B cell (primary cell): ENCODE measurements around the gene LRRC10B. TPM values are rescaled to one million over a fixed set of nuclear protein-coding genes. Genes with fewer than 3 reads are reported as not detected.
A peak's percentile ranks its signal among the peaks of the same experiment; 100 is the strongest.

Experiments used
- ATAC-seq: fragments of 200-7000 bp; cut with Tn5 transposase; one replicate; pipeline ENCODE4 v1.10.0; 2021; ENCODE audit warnings: low read depth, mild to moderate bottlenecking, moderate number of reproducible peaks, moderate library complexity
- CTCF ChIA-PET: fragments of 350-600 bp; sonication (Branson Sonifier 250); formaldehyde crosslinking; loops from one replicate; lab custom pipeline; 2021; ENCODE audit warnings: antibody characterized with exemption, inconsistent platforms; lab: Charles Lee
- POLR2A ChIA-PET: fragments of 350-600 bp; sonication (Branson Sonifier 250); formaldehyde crosslinking; loops from one replicate; lab custom pipeline; 2021; ENCODE audit warnings: antibody characterized with exemption; lab: Charles Lee
- DNase-seq: peaks from one replicate; pipeline ENCODE4 v3.0.0; 2013
- H2AFZ ChIP-seq: 2 replicates; pipeline ENCODE4 v1.6.1; 2012; ENCODE audit warnings: mild to moderate bottlenecking, low read depth, low read length; ENCODE audit not compliant: insufficient read depth, poor library complexity, severe bottlenecking
- H3K27ac ChIP-seq, 2 donors: 1 replicate in 1 of 2; 2 replicates in 1 of 2; pipeline ENCODE4 v1.5.1; 2012 to 2013; ENCODE audit warnings: low read length in 2 of 2, mild to moderate bottlenecking in 2 of 2, moderate library complexity in 1 of 2
- H3K27me3 ChIP-seq, 4 experiments: fragments of 200-600 bp in 1 of 4; sonication (generic) in 1 of 4; replicated peaks in 1 of 4; 1 replicate in 2 of 4; 2 replicates in 2 of 4; pipeline versions ENCODE4 v1.6.1 to v1.7.0; 2013 to 2016; ENCODE audit warnings: low read length in 3 of 4, mild to moderate bottlenecking in 2 of 4, mixed read lengths in 1 of 4, moderate library complexity in 1 of 4; ENCODE audit not compliant: insufficient read depth in 4 of 4, control insufficient read depth in 3 of 4; ENCODE audit errors: control extremely low read depth in 1 of 4
- H3K36me3 ChIP-seq, 2 experiments: replicated peaks in 1 of 2; 1 replicate in 1 of 2; 2 replicates in 1 of 2; pipeline versions ENCODE4 v1.6.1 to v1.7.1; 2013; ENCODE audit warnings: low read length in 1 of 2; ENCODE audit not compliant: insufficient read depth in 2 of 2, control insufficient read depth in 1 of 2; ENCODE audit errors: control extremely low read depth in 1 of 2, extremely low read depth in 1 of 2
- H3K4me1 ChIP-seq, 2 donors: fragments of 200-600 bp in 1 of 2; sonication (generic) in 1 of 2; 1 replicate in 1 of 2; 2 replicates in 1 of 2; pipeline versions ENCODE4 v1.5.1 to v1.6.1; 2013 to 2017; ENCODE audit warnings: low read length in 2 of 2; ENCODE audit not compliant: control insufficient read depth in 2 of 2, insufficient read depth in 2 of 2
- H3K4me2 ChIP-seq: replicated peaks from 2 replicates; pipeline ENCODE3; 2012; ENCODE audit warnings: mild to moderate bottlenecking, low read depth, low read length; ENCODE audit not compliant: poor library complexity, severe bottlenecking
- H3K4me3 ChIP-seq, 5 experiments: fragments of 200-600 bp in 1 of 5; sonication (generic) in 1 of 5; 1 replicate in 3 of 5; 2 replicates in 2 of 5; pipeline versions ENCODE4 v1.5.1 to v1.7.0; 2011 to 2016; ENCODE audit warnings: low read length in 4 of 5, mild to moderate bottlenecking in 4 of 5, low read depth in 2 of 5, control low read depth in 1 of 5, moderate library complexity in 1 of 5; ENCODE audit not compliant: insufficient read depth in 1 of 5; ENCODE audit errors: control extremely low read depth in 1 of 5, extremely low read depth in 1 of 5
- H3K79me2 ChIP-seq: fragments of 200-600 bp; sonication (generic); one replicate; pipeline ENCODE4 v1.6.0; 2016; ENCODE audit warnings: low read length; ENCODE audit not compliant: control insufficient read depth, insufficient read depth
- H3K9ac ChIP-seq: fragments of 200-600 bp; sonication (generic); 2 replicates; pipeline ENCODE4 v1.6.1; 2017; ENCODE audit warnings: mild to moderate bottlenecking, low read length, moderate library complexity
- H3K9me3 ChIP-seq, 3 donors: one replicate each; pipeline versions ENCODE4 v1.6.1 to v1.7.1; 2013; ENCODE audit warnings: low read length in 2 of 3; ENCODE audit not compliant: control insufficient read depth in 2 of 3, insufficient read depth in 1 of 3; ENCODE audit errors: control extremely low read depth in 1 of 3
- H4K20me1 ChIP-seq: 2 replicates; pipeline ENCODE4 v1.6.0; 2012; ENCODE audit warnings: mild to moderate bottlenecking, low read length; ENCODE audit not compliant: insufficient read depth, control insufficient read depth, poor library complexity, severe bottlenecking
- H3K27ac Mint-ChIP-seq: one replicate; pipeline ENCODE4 v1.8.0; 2021; ENCODE audit warnings: mixed read lengths
- H3K27me3 Mint-ChIP-seq: one replicate; pipeline ENCODE4 v1.8.0; 2021; ENCODE audit warnings: mixed read lengths
- H3K4me1 Mint-ChIP-seq: one replicate; pipeline ENCODE4 v1.8.0; 2021; ENCODE audit warnings: mixed read lengths
- H3K4me3 Mint-ChIP-seq: one replicate; pipeline ENCODE4 v1.8.0; 2021; ENCODE audit warnings: mixed read lengths
- H3K9me3 Mint-ChIP-seq: one replicate; pipeline ENCODE4 v1.8.0; 2022; ENCODE audit warnings: mixed read lengths; ENCODE audit not compliant: insufficient read depth
- EZH2 ChIP-seq: IDR thresholded peaks from 2 replicates; pipeline ENCODE4 v1.6.1; 2012; ENCODE audit warnings: borderline replicate concordance, low read depth, mild to moderate bottlenecking, moderate library complexity, low read length; ENCODE audit not compliant: insufficient read depth, poor library complexity, severe bottlenecking
- WGBS: methylation state at CpG from one replicate; pipeline ENCODE4 v1.1.5; 2013; ENCODE audit warnings: missing lambda C conversion rate; ENCODE audit not compliant: insufficient coverage; 5-methylcytosine and 5-hydroxymethylcytosine counted together
- intact Hi-C: fragments of 100-400 bp; cut with micrococcal nuclease; formaldehyde crosslinking; loops from one replicate; pipeline ENCODE4 v1.10.0; 2022
- polyA plus RNA-seq: library from polyadenylated mRNA; depleted of rRNA; stranded (reverse); fragments of >200 nt; gene quantifications from 2 replicates; pipeline ENCODE4 v1.2.3, GENCODE V29; 2012
- total RNA-seq, 2 donors: library from RNA; stranded (reverse); fragments of 120-200 nt in 1 of 2; gene quantifications; 1 replicate in 1 of 2; 2 replicates in 1 of 2; pipeline versions ENCODE4 v1.2.3 to v1.2.4, GENCODE V29; 2013 to 2022
- TF ChIP-seq, protein P1 (sequence below): fragments of 200-600 bp; IDR thresholded peaks from one replicate; pipeline ENCODE4 v1.8.0; 2022; ENCODE audit warnings: antibody characterized with exemption, mild to moderate bottlenecking

LRRC10B gene
- total and polyA plus RNA-seq, 2 donors (not counting 1 experiment from before 2014, with no cell fraction given) = 0.15 TPM; not detected in 1

DNA sequence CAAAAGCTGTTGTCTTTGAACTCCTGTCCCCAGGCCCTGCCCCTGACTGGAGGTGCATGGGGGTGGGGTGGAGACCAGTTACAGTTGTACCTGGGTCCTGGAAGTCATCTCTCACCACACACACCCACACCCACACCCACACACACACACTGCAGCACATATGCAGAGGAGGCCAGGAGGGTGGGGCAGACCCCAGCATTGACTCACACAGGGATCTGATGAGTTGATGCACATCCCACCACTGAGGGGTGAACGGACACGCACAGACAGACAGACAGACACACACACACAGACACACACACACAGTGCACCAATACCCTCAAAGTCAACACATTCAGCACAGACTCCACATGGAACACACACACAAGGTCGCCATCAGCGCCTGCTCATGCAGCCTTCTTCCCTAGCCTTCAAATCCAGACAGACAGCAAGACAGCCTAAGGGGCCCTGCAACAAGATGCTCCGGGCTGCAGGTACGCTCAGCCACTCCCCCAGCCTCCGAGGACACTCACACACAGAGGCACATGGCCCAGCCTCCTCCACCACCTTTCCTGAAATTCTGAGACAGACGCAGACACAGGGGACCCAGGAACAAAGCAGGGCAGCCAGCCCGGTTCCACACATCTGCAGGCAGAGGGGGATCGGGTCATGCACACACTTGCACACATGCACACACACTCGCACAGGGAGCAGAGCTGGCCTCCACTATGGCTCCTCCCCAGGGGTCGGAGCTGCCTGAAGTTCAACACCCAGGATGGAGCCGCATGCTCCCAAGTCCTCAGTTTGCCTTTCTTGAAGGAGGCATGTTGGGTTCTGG, 45.8 kb downstream of the LRRC10B start:
- Histone ChIP-seq H4K20me1 (no peaks in the 10 kb centered on the region), H3K9me3 (no peaks in the 10 kb centered on the region), H3K79me2 (no peaks in the 10 kb centered on the region), H3K4me2 (no peak overlapping the region), H3K4me1 (peaks cover 0 to 8% of the 10 kb centered on the region in 2 donors), H3K9ac (no peak overlapping the region), H3K4me3 (no peak overlapping the region), H2AFZ (peak overlapping the region; percentile 10), H3K27ac (no peak overlapping the region), H3K36me3 (no peaks in the 10 kb centered on the region), H3K27me3 (peaks cover 0 to 47% (median 7%) of the 10 kb centered on the region in 4 experiments)
- no peaks in the 10 kb centered on the region for H3K9me3 Mint-ChIP-seq
- H3K27me3 Mint-ChIP-seq = peaks cover 50% of the 10 kb centered on the region
- no peak overlapping the region for H3K27ac Mint-ChIP-seq
- ChIA-PET POLR2A (no interaction called here), CTCF (no interaction called here)
- no peak for TF ChIP-seq EZH2
- peaks cover 6% of the 10 kb centered on the region for H3K4me1 Mint-ChIP-seq
- no peak for ATAC-seq
- intact Hi-C loops = no loop called here
- H3K4me3 Mint-ChIP-seq = no peak overlapping the region
- WGBS = 43% methylated on average over 13 of the region's 13 CpGs
- no peak for DNase-seq

DNA sequence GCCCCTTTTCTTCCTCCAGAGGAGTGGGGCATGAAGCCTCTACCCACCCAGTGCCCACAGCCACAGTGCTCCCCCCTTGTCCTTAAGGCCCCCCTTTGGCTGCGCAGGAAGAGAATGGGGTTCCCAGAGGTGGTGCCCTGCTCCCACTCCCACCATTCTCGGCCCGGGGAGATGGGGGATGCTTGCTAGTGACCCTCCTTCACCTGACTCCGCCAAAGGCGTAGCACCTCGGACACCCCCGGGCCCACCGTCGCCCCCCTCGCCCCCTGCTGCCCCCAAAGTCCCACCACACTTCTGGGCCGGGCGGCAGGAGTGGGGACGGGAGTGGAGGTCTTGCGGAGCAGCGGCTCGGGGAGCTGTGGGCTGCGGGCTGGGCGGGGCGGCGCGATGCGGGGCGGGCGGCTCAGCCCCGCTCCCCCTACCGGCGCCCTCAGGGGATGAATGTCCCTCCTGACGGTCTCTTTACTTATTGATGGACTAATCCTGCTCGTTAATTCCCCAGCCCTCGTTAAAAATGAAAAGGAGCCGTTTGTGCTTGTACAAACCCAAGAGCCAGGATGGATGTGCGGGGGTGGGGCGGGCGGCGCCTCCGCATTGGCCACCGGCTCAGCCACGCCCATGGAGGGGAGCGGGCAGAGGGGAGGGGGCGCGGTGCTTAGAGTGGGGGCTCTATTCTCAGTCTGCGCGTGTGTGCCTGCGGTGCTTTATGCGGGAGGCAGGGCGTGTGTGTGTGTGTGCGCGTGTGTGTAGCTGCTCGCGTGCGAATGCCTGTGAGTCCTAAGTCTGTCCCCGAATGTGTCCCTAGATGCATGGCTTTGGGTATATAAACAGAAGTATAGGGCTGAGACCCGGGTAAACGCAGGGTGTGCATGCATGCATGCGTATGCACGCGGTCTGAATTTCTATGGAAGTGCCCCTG, 46.8 kb downstream of the LRRC10B start:
- H3K27me3 Mint-ChIP-seq = peaks cover 56% of the 10 kb centered on the region
- H3K4me3 ChIP-seq = no peak overlapping the region
- H3K9me3 ChIP-seq = no peaks in the 10 kb centered on the region
- no peaks in the 10 kb centered on the region for H3K79me2 ChIP-seq
- no peak for ATAC-seq
- H3K36me3 ChIP-seq = no peaks in the 10 kb centered on the region
- no peak overlapping the region for H3K27ac ChIP-seq
- H3K27me3 ChIP-seq = peaks cover 0 to 47% (median 7%) of the 10 kb centered on the region in 4 experiments
- intact Hi-C loops = no loop called here
- no peak for DNase-seq
- H3K9ac ChIP-seq = no peak overlapping the region
- no peaks in the 10 kb centered on the region for H3K9me3 Mint-ChIP-seq
- ChIA-PET CTCF (no interaction called here), POLR2A (no interaction called here)
- H4K20me1 ChIP-seq = no peaks in the 10 kb centered on the region
- peaks cover 6% of the 10 kb centered on the region for H3K4me1 Mint-ChIP-seq
- TF ChIP-seq, protein P1, sequence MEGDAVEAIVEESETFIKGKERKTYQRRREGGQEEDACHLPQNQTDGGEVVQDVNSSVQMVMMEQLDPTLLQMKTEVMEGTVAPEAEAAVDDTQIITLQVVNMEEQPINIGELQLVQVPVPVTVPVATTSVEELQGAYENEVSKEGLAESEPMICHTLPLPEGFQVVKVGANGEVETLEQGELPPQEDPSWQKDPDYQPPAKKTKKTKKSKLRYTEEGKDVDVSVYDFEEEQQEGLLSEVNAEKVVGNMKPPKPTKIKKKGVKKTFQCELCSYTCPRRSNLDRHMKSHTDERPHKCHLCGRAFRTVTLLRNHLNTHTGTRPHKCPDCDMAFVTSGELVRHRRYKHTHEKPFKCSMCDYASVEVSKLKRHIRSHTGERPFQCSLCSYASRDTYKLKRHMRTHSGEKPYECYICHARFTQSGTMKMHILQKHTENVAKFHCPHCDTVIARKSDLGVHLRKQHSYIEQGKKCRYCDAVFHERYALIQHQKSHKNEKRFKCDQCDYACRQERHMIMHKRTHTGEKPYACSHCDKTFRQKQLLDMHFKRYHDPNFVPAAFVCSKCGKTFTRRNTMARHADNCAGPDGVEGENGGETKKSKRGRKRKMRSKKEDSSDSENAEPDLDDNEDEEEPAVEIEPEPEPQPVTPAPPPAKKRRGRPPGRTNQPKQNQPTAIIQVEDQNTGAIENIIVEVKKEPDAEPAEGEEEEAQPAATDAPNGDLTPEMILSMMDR = no peak
- H3K4me1 ChIP-seq = peaks cover 0 to 8% of the 10 kb centered on the region in 2 donors
- no peak overlapping the region for H3K4me2 ChIP-seq
- H3K4me3 Mint-ChIP-seq = no peak overlapping the region
- H3K27ac Mint-ChIP-seq = no peak overlapping the region
- H2AFZ ChIP-seq = peak overlapping the region; percentile 10
- WGBS = 7% methylated on average over 46 of the region's 57 CpGs
